Measurements from ENCODE around the gene STARD10. TPM values are rescaled to one million over a fixed set of nuclear protein-coding genes. Genes with fewer than 3 reads are reported as not detected.

Gene STARD10
- total and polyA plus RNA-seq, 2 experiments from 2014 or later, result 16.6 to 20.5 TPM

GRCh38 chr11:72760539-72761405, 33.1 kb downstream of the STARD10 start:
- Mint-ChIP-seq H3K4me1 (peaks cover 17% of the 10 kb centered on the region; the same call in 2 of the 3 replicates), H3K27ac (no peak overlapping the region)
- no peak overlapping the region for H3K27ac ChIP-seq (ENCODE audit: low read depth)

GRCh38 chr11:72759468-72759985, 34.3 kb downstream of the STARD10 start:
- no peaks in the 10 kb centered on the region for H3F3A ChIP-seq (replicated peaks; ENCODE audit: low read depth)
- H4K20me1 ChIP-seq (replicated peaks; ENCODE audit: insufficient read depth), result no peaks in the 10 kb centered on the region; the same call in 1 of the 2 replicates
- Mint-ChIP-seq H3K9me3 (no peaks in the 10 kb centered on the region; the same call in 2 of the 3 replicates), H3K27ac (no peak overlapping the region), H3K36me3 (ENCODE audit: low read depth) (peaks cover 3% of the 10 kb centered on the region; the same call in 1 of the 3 replicates), H3K4me1 (peaks cover 17% of the 10 kb centered on the region; the same call in 2 of the 3 replicates), H3K4me3 (no peak overlapping the region), H3K27me3 (ENCODE audit: insufficient read depth, low read depth, poor library complexity) (peaks cover 9% of the 10 kb centered on the region)
- H3K9me2 ChIP-seq (ENCODE audit: insufficient read depth), result no peaks in the 10 kb centered on the region
- H3K4me2 ChIP-seq, result no peak overlapping the region
- H3K36me3 ChIP-seq (ENCODE audit: insufficient read depth), result no peaks in the 10 kb centered on the region
- no peak overlapping the region for H2AFZ ChIP-seq
- ATAC-seq, result no peak
- no peak for DNase-seq (ENCODE audit: low spot score)
- H3K27me3 ChIP-seq (ENCODE audit: insufficient read depth), result peaks cover 8% of the 10 kb centered on the region
- no peak overlapping the region for H3K4me3 ChIP-seq
- no peak overlapping the region for H3K27ac ChIP-seq (ENCODE audit: low read depth)
- H3K79me2 ChIP-seq (replicated peaks; ENCODE audit: insufficient read depth), result no peaks in the 10 kb centered on the region
- H3K4me1 ChIP-seq (ENCODE audit: insufficient read depth), result peaks cover 8% of the 10 kb centered on the region
- no peak for TF ChIP-seq ZNF331 (CRISPR knock-in tag; IDR thresholded peaks at IDR 0.05; ENCODE audit: low read depth)
- no peak for TF ChIP-seq EZH2phosphoT487 (IDR thresholded peaks at IDR 0.05; ENCODE audit: unreplicated experiment)
- TF ChIP-seq STAT1 (IDR thresholded peaks at IDR 0.05; ENCODE audit: unreplicated experiment), result no peak
- no peak for TF ChIP-seq ZNF462 (CRISPR knock-in tag; IDR thresholded peaks at IDR 0.05)
- TF ChIP-seq NANOG (IDR thresholded peaks at IDR 0.05; ENCODE audit: borderline replicate concordance), result no peak
- no peak for TF ChIP-seq ZNF114 (CRISPR knock-in tag; IDR thresholded peaks at IDR 0.05)
- TF ChIP-seq POLR2AphosphoS5 (IDR thresholded peaks at IDR 0.05; ENCODE audit: low read depth), result no peak
- TF ChIP-seq ETS1 (IDR thresholded peaks at IDR 0.05), result no peak

More at GRCh38 chr11:72760539-72761405, 33.1 kb downstream of the STARD10 start:
- Histone ChIP-seq H3K4me1 (ENCODE audit: insufficient read depth) (peaks cover 9% of the 10 kb centered on the region; the same call in 1 of the 2 replicates), H3K4me2 (no peak overlapping the region), H3K4me3 (no peak overlapping the region), H4K20me1 (replicated peaks; ENCODE audit: insufficient read depth) (no peaks in the 10 kb centered on the region; the same call in 1 of the 2 replicates), H3K27me3 (ENCODE audit: insufficient read depth) (no peaks in the 10 kb centered on the region), H3K79me2 (replicated peaks; ENCODE audit: insufficient read depth) (no peaks in the 10 kb centered on the region), H3K36me3 (ENCODE audit: insufficient read depth) (no peaks in the 10 kb centered on the region), H2AFZ (no peak overlapping the region), H3F3A (replicated peaks; ENCODE audit: low read depth) (no peaks in the 10 kb centered on the region), H3K9me2 (ENCODE audit: insufficient read depth) (no peaks in the 10 kb centered on the region)
- Mint-ChIP-seq H3K36me3 (ENCODE audit: low read depth) (peaks cover 3% of the 10 kb centered on the region; the same call in 1 of the 3 replicates), H3K9me3 (no peaks in the 10 kb centered on the region), H3K4me3 (no peak overlapping the region), H3K27me3 (ENCODE audit: insufficient read depth, low read depth, poor library complexity) (peaks cover 9% of the 10 kb centered on the region)
- ATAC-seq (no peak), DNase-seq (ENCODE audit: low spot score) (no peak)
- TF ChIP-seq POLR2AphosphoS5 (IDR thresholded peaks at IDR 0.05; ENCODE audit: low read depth), result no peak
- no peak for TF ChIP-seq ZNF114 (CRISPR knock-in tag; IDR thresholded peaks at IDR 0.05)
- TF ChIP-seq JUNB (IDR thresholded peaks at IDR 0.05; ENCODE audit: unreplicated experiment), result no peak
- no peak for TF ChIP-seq ZNF331 (CRISPR knock-in tag; IDR thresholded peaks at IDR 0.05; ENCODE audit: low read depth)
- TF ChIP-seq NANOG (IDR thresholded peaks at IDR 0.05; ENCODE audit: borderline replicate concordance), result no peak
- TF ChIP-seq EZH2phosphoT487 (IDR thresholded peaks at IDR 0.05; ENCODE audit: unreplicated experiment), result no peak
- TF ChIP-seq CREB1 (CRISPR knock-in tag; IDR thresholded peaks at IDR 0.05; ENCODE audit: low read depth), result no peak

Data from GM23338 (cell line).